GM18508 (cell line): ENCODE data around the gene TBPL1.

ENCODE experiments used
- ATAC-seq: cut with Tn5 transposase; IDR thresholded peaks from one replicate; pipeline ENCODE4 v1.9.1; 2021; ENCODE audit warnings: moderate number of reproducible peaks; ENCODE audit not compliant: insufficient read depth, unreplicated experiment

TBPL1 gene

GRCh38 chr6:134031696-134032255 lies 78.8 kb downstream of the TBPL1 start:
- no peak for ATAC-seq

GRCh38 chr6:134034478-134034877 lies 81.5 kb downstream of the TBPL1 start:
- ATAC-seq, result no peak

GRCh38 chr6:134034961-134035822 lies 82.2 kb downstream of the TBPL1 start:
- ATAC-seq, result no peak

GRCh38 chr6:134035823-134036296 lies 82.8 kb downstream of the TBPL1 start:
- no peak for ATAC-seq

- ATAC-seq, result no peak
Observed at GRCh38 chr6:134039116-134039515, 86.1 kb downstream of the TBPL1 start.
